IPS-18a (cell line): ENCODE data around the gene AQP1.

Source experiments
- H3K27ac ChIP-seq: one replicate; pipeline ENCODE4 v1.5.1; 2013; ENCODE audit warnings: low read length
- H3K27me3 ChIP-seq: one replicate; pipeline ENCODE4 v1.6.1; 2013; ENCODE audit warnings: mild to moderate bottlenecking, low read length; ENCODE audit not compliant: control insufficient read depth, insufficient read depth
- H3K36me3 ChIP-seq: one replicate; pipeline ENCODE4 v1.6.1; 2013; ENCODE audit warnings: low read depth, low read length; ENCODE audit not compliant: control insufficient read depth
- H3K4me1 ChIP-seq: one replicate; pipeline ENCODE4 v1.6.1; 2013; ENCODE audit warnings: low read depth, low read length; ENCODE audit not compliant: control insufficient read depth
- H3K4me3 ChIP-seq: one replicate; pipeline ENCODE4 v1.5.1; 2013; ENCODE audit warnings: low read length
- H3K9ac ChIP-seq: one replicate; pipeline ENCODE4 v1.6.1; 2013; ENCODE audit warnings: mild to moderate bottlenecking, low read length, moderate library complexity
- H3K9me3 ChIP-seq: one replicate; pipeline ENCODE4 v1.6.1; 2013; ENCODE audit warnings: low read depth, low read length; ENCODE audit not compliant: control insufficient read depth

AQP1 gene

DNA sequence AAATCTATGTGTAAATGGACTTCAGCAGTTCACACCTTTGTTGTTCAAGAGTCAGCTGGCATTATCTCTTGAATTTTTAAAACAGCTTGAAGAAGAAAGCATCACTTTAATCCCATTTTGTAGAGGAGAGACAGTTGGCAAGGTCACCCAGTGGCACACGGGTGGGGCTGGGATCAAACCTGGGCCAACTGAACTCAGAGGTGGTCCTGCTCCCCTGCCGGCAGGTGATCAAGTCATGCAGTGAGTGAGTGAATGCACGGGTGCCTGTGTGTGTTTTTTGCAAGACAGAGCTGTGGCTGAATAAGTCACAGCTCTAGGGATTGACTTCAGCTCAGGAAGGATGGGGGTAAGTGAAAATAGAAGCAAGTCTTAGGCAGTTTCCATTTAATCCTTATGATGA is 61.6 kb downstream of the AQP1 start:
- Histone ChIP-seq H3K27me3 (no peaks in the 10 kb centered on the region), H3K9me3 (no peaks in the 10 kb centered on the region), H3K36me3 (no peaks in the 10 kb centered on the region), H3K4me1 (peaks cover 4% of the 10 kb centered on the region), H3K9ac (no peak overlapping the region), H3K27ac (no peak overlapping the region), H3K4me3 (no peak overlapping the region)

- H3K9me3 ChIP-seq, result no peaks in the 10 kb centered on the region
- H3K27me3 ChIP-seq, result no peaks in the 10 kb centered on the region
- peaks cover 4% of the 10 kb centered on the region for H3K4me1 ChIP-seq
- H3K9ac ChIP-seq, result no peak overlapping the region
- no peak overlapping the region for H3K27ac ChIP-seq
- no peaks in the 10 kb centered on the region for H3K36me3 ChIP-seq
- no peak overlapping the region for H3K4me3 ChIP-seq
Observed at GRCh38 chr7:30973791-30974604, 62.3 kb downstream of the AQP1 start.

GRCh38 chr7:30974605-30975255 is 63.1 kb downstream of the AQP1 start:
- Histone ChIP-seq H3K9ac (no peak overlapping the region), H3K9me3 (no peaks in the 10 kb centered on the region), H3K4me3 (no peak overlapping the region), H3K27ac (no peak overlapping the region), H3K27me3 (no peaks in the 10 kb centered on the region), H3K4me1 (peaks cover 4% of the 10 kb centered on the region), H3K36me3 (no peaks in the 10 kb centered on the region)
